Ramos (cell line): ENCODE results near the gene ASGR1.
"Not testable (repeated sequence)": the region's sequence is repeated elsewhere in the genome, so short reads cannot be mapped to it uniquely, and the experiment has no call there.

Source experiments
- in situ Hi-C: fragments of 300-500 bp; cut with MboI; formaldehyde crosslinking; loops from one replicate; pipeline ENCODE4 v1.14.3; 2022; ENCODE audit warnings: low sequenced_read_pairs; ENCODE audit not compliant: unreplicated experiment

Gene ASGR1

GRCh38 chr17:7192271-7192937 lies 13.2 kb upstream of the ASGR1 start:
- in situ Hi-C loops: no loop called here

- in situ Hi-C loops: no loop called here
Observed at GRCh38 chr17:7191571-7192270, 12.6 kb upstream of the ASGR1 start.

DNA sequence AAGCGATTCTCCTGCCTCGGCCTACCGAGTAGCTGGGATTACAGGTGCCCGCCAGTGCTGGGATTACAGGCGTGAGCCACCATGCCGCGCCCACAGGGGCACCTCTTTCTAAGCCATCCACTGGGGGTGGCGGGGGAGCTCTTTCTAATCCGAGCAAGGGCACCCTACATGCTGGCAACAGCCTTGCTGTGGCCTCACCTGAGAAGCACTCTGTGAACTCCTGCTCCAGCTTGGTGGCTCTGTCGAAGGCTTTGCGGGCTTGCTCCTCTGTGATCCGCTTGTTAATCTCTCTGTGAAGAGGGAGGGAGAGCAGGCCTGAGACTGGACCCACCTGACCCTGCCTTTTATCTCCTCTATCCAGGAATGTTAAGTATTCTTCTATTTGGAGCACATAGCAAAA lies 11.9 kb upstream of the ASGR1 start:
- in situ Hi-C loops: no loop called here

GRCh38 chr17:7190276-7190917 lies 11.2 kb upstream of the ASGR1 start:
- in situ Hi-C loops: no loop called here

- in situ Hi-C loops: no loop called here
Observed at GRCh38 chr17:7186241-7186640, 7.1 kb upstream of the ASGR1 start.

GRCh38 chr17:7184647-7185046 lies 5.5 kb upstream of the ASGR1 start:
- in situ Hi-C loops: no loop called here

- in situ Hi-C loops: no loop called here
Observed at GRCh38 chr17:7184091-7184488, 4.9 kb upstream of the ASGR1 start.

DNA sequence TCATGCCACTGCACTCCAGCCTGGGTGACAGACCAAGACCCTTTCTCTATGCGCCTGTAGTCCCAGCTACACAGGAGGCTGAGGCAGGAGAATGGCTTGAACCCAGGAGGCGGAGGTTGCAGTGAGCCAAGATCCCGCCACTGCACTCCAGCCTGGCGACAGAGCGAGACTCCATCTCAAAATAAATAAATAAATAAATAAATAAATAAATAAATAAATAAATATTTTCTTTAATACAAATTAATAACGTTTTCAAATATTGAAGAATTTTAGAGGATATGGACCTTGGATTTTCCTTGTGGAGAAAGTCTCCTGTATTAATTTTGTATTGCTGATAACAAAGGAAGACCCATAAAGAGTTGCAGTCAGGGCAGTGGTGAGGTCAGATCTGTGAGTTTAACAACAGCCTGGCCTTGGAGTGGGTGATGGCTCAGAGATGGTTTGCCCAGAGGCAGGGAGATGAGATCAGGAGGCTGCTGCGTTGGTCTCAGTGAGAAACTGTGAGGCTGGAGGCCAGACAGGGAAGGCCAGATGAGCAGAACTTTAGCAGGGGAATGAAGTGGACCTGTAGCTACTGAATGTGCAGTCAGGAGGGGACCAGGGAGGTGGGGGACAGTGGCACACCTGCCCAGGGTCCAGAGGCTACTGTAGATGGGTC lies 4.4 kb upstream of the ASGR1 start:
- in situ Hi-C loops: no loop called here

- in situ Hi-C loops: not testable (repeated sequence)
Observed at GRCh38 chr17:7182101-7182500, 2.9 kb upstream of the ASGR1 start.

- in situ Hi-C loops: no loop called here
Observed at GRCh38 chr17:7178973-7179316, 225 bp downstream of the ASGR1 start.

GRCh38 chr17:7177954-7178477 lies 1.2 kb downstream of the ASGR1 start:
- in situ Hi-C loops: no loop called here

DNA sequence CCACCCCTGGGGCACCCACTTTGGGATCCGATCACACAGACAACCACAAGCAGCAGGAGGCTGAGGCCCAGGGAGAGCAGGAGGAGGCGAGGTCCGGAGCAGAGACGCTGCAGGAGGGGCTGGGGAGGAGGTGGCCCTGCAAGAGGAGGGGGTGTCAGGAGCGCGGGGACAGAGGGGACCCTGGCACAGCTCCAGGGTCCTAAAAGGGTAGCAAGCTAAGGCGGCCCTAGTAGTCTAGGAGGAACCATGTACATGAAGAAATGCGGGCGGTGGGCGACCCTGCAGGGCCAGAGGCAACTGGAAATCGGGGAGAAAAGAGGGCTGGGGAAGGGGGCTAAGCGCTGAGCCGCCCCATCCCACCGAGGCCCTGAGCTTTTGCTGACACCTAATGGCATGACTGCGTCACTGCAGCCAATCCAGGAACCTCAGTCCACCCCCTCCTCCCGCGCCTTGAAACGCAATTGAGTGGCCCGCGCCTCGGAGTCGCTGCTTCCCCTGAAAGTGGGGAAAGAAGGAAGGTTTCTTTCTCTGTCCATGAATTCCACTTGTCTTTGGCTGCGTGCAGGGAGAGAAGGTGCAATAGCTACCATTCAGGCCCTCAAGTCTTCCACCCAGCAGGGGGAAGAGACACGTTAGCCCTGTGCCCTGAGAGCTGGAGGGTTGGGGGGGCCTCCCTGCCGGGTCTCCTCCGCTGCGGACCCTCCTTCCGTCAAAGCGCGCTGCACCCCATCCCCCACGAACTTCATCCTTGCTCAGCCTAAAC lies 1.8 kb downstream of the ASGR1 start:
- in situ Hi-C loops: no loop called here

- in situ Hi-C loops: no loop called here
Observed at GRCh38 chr17:7176841-7177190, 2.4 kb downstream of the ASGR1 start.

DNA sequence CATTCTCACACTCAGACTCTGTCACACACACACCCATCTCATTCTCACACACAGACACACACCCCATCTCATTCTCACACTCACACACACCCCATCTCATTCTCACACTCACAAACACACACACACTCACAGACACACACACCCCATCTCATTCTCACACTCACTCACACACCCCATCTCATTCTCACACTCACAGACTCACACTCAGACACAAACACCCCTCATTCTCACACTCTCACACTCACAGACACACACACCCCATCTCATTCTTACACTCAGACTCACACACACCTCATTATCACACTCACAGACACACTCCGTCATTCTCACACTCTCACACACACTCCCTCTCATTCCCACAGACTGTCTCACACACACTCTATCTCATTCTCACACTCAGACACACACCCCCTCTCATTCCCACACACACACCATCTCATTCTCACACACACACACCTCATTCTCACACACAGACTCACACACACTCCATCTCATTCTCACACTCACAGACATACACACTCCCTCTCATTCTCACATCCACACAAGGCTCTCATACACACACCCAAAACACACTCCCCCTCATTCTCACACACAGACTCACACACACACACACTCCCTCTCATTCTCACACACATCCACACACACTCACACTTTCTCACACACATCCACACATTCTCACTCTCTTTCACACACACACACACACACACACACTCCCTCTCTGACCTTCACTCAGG lies 2.9 kb downstream of the ASGR1 start:
- in situ Hi-C loops: no loop called here

GRCh38 chr17:7175330-7175733 lies 3.8 kb downstream of the ASGR1 start:
- in situ Hi-C loops: no loop called here

DNA sequence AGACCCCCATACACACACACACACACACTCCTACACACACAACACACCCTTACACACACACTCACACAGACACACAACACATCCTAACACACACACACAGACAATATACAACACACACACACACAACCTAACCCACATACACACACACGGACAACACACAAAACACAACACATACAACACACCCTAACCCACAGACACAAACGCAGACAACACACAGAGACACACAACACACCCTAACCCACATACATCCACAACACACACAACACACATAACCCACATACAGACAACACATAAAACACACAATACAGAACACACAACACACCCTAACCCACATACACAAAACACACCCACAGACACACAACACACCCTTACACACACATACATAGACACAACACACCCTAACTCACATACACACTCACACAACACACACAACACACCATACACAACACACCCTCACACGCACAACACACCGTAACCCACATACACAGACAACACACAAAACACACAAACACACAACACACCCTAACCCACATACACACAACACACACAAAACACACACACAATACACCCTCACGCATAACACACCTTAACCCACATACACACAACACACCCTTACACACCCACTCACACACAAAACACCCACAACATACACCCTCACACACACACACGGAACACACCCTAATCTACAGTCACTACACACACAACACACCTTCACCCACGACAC lies 4.4 kb downstream of the ASGR1 start:
- in situ Hi-C loops: no loop called here

GRCh38 chr17:7173687-7174602 lies 5.2 kb downstream of the ASGR1 start:
- in situ Hi-C loops: no loop called here
